Activated CD4-positive, alpha-beta T cell treated with anti-CD3 and anti-CD28 coated beads for 36 hours (primary cell): Measurements from ENCODE around the gene YTHDC2. TPM values are rescaled to one million over a fixed set of nuclear protein-coding genes. Genes with fewer than 3 reads are reported as not detected.

Experiments used
- ATAC-seq: fragments of 200-7000 bp; cut with Tn5 transposase; one replicate; pipeline ENCODE4 v1.10.0; 2021; ENCODE audit warnings: mild to moderate bottlenecking, moderate library complexity
- CTCF ChIA-PET: fragments of 350-600 bp; sonication (Branson Sonifier 250); formaldehyde crosslinking; loops from one replicate; lab custom pipeline; 2021; ENCODE audit warnings: antibody characterized with exemption; lab: Charles Lee
- POLR2A ChIA-PET: fragments of 350-600 bp; sonication (Branson Sonifier 250); formaldehyde crosslinking; loops from one replicate; lab custom pipeline; 2021; ENCODE audit warnings: antibody characterized with exemption, inconsistent platforms; lab: Charles Lee
- DNase-seq: peaks from one replicate; pipeline ENCODE4 v3.0.0-alpha.2; 2020
- H3K27ac Mint-ChIP-seq: one replicate; pipeline ENCODE4 v1.8.0; 2021; ENCODE audit warnings: mixed read lengths
- H3K27me3 Mint-ChIP-seq: one replicate; pipeline ENCODE4 v1.8.0; 2021; ENCODE audit warnings: mixed read lengths
- H3K36me3 Mint-ChIP-seq: one replicate; pipeline ENCODE4 v1.8.0; 2021; ENCODE audit warnings: low read depth, mixed read lengths
- H3K4me1 Mint-ChIP-seq: one replicate; pipeline ENCODE4 v1.8.0; 2021; ENCODE audit warnings: mixed read lengths
- H3K4me3 Mint-ChIP-seq: one replicate; pipeline ENCODE4 v1.8.0; 2021; ENCODE audit warnings: mild to moderate bottlenecking, moderate library complexity, mixed read lengths
- H3K9me3 Mint-ChIP-seq: one replicate; pipeline ENCODE4 v1.8.0; 2021; ENCODE audit warnings: low read depth, mixed read lengths
- intact Hi-C, 2 experiments: fragments of 100-400 bp; cut with DNase I in 1 of 2; cut with micrococcal nuclease in 1 of 2; formaldehyde crosslinking; loops; one replicate each; pipeline versions ENCODE4 v1.14.2 to v1.15.1; 2022 to 2024; cut with DNase I, micrococcal nuclease
- total RNA-seq, 2 experiments: library from RNA; stranded (reverse); gene quantifications; one replicate each; pipeline ENCODE4 v1.2.3, GENCODE V29; 2021

YTHDC2 gene
- total RNA-seq, 2 experiments from 2014 or later: 19.0 to 28.7 TPM

DNA sequence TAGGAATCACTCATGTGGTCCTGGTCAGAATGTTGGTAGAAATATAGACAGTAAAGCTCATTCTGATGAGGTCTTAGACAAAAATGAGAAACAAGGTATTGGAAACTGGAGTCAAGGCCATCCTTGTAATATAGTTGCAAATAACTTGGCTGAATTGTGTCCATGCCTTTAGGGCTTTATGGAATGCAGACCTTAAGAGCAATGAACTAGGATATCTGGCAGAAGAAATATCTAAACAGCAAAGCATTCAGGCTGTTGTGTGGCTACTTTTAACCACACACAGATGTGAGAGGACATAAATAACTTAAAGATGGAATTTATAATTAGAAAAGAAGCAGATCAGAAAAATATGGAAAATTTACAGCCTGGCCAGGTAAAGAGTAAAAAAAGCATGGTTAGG is 128.2 kb downstream of the YTHDC2 start:
- DNase-seq (no peak), ATAC-seq (no peak)
- Mint-ChIP-seq H3K36me3 (no peaks in the 10 kb centered on the region), H3K4me3 (no peak overlapping the region), H3K27ac (no peak overlapping the region), H3K4me1 (no peaks in the 10 kb centered on the region), H3K9me3 (peaks cover 3% of the 10 kb centered on the region), H3K27me3 (peaks cover 6% of the 10 kb centered on the region)
- CTCF ChIA-PET: interaction anchor here (0.5 kb wide), 1 partner anchor 520 kb away, joined by 3 read pairs; no protein-coding TSS in a partner anchor
- POLR2A ChIA-PET: no interaction called here
- intact Hi-C loops: no loop called here

Other genes with a start within 250 kb of the YTHDC2 start
- not detected for gene TSSK1B, start 78.7 kb upstream of the YTHDC2 start, total RNA-seq
- 1 to 10 TPM; 1.9 to 2.4 TPM for gene MCC, start 25.2 kb upstream of the YTHDC2 start, total RNA-seq